Germinal center (tissue), 1 donor: ENCODE data around the gene FAM149A.

Experiments used
- DNase-seq: peaks from one replicate; pipeline ENCODE4 v3.0.0; 2012; ENCODE audit warnings: mixed read lengths, low spot score

Gene FAM149A

DNA sequence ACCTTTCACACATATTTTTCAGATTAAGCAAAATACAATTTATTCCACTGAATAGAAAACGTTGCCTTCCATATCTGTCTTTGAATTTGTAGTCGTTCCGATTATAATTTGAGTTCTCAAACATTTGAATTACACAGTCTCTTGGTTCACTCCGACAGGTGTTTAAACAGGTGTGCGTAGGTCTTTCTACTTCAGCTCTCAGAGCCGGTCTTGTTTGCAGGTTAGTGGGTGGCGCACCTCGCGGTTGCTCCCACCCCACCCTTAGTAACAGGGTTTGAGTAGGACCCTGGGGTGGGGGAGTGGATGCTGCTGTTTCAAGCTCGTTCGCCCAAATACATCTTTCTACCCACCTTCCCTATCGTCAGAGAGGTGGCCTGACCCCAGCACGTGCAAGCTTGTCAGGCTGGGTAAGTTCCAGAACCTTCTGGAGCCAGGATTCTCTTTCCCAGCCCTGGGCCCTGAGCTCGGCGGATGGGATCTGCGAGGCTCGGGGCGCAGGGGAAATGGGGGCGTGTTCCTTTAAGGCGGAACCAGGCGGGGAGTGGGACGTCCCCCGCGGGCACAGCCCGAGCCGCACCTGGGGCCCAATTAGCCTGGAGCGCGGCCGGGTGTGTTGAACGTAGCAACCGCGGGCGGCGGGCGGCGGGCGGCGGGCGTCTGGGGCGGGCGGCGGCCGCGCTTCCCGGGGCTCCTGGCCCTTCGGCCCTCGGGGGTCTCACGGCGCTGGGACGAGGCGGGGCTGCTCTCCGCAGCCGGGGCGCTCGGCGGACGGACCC, at the start of gene FAM149A:
Gene FAM149A, plus strand, starts transcription at position 591 of the 776 bp plus-strand sequence.
- peak; percentile 78 for DNase-seq

DNA sequence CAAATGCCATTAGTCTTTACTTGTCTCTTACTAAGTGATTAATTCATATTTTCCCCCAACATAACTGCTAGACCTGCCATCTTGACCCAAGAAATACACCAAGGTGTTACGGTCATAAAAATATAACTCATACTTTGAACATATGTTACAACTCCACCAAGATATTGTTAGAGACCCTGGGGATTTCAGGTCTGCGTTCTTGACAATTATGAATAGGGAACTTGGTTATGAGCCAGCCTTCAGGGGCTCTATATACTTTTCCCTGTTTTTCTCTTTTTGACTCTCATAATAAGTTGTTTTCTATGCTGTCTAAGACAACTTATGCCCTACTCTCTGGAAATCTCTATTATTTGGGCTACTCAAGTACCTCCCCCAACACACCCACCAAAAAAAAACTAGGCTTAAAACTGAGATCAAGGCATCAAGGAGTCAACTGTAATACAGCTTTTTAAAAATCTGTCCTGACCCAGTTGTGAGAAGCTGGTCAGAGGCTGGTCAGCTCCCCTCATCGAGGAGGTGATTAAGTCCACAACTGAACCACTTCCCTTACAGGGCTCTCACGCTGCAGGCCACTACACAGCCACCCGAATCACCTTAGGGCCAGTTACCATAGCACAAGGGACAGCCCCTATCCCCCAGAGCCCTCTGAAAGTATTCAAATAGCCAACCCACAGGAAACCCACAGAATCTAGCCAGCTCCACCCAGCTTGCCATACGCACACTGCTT, 46.1 kb upstream of the FAM149A start:
- peak; percentile 15 for DNase-seq

- no peak for DNase-seq
Measured at GRCh38 chr4:186058980-186059316, 45.6 kb upstream of the FAM149A start.

- DNase-seq = no peak
Measured at GRCh38 chr4:186061921-186062320, 42.6 kb upstream of the FAM149A start.

GRCh38 chr4:186067757-186068385, 36.6 kb upstream of the FAM149A start:
- no peak for DNase-seq

GRCh38 chr4:186068581-186069348, 35.7 kb upstream of the FAM149A start, which contains the start of gene TLR3:
TSS of gene TLR3 (plus strand) at chr4:186069156. CDS start at chr4:186076620, 7,464 bp downstream.
- no peak for DNase-seq

GRCh38 chr4:186069729-186070128, 34.8 kb upstream of the FAM149A start:
- no peak for DNase-seq

GRCh38 chr4:186072516-186072915, 32.0 kb upstream of the FAM149A start:
- no peak for DNase-seq

- DNase-seq = no peak
Measured at GRCh38 chr4:186074189-186074588, 30.3 kb upstream of the FAM149A start.

DNA sequence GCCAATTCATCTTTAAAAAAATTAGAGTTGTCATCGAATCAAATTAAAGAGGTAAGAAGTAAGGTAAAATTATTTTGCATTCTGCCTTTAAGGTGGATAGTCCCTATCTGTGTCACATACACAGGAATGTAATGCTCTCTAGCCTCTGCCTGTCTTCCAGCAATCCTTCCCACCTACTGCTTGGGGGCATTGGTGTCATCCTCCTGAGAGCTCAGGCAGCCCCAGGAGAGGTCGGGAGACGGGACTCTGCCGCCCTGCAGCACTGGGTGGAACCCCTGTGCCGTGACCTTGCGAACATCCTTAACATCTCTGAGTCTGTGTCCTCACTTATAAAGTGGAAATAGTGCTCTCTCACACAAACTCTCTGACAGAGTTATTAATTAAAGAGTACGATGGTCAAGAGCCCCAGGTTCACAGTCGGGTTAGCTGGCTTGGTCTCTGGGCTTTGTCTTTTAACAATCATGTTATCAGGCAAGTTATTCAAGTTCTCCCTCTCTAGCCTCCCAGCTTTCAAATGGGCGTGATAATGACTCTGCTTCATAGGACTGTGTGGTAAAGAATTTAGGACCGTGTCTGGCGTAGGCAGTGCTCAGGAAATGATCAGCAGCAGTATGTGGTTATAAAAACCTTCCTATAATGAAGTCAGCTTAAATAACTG, 25.4 kb upstream of the FAM149A start:
- DNase-seq = no peak

DNA sequence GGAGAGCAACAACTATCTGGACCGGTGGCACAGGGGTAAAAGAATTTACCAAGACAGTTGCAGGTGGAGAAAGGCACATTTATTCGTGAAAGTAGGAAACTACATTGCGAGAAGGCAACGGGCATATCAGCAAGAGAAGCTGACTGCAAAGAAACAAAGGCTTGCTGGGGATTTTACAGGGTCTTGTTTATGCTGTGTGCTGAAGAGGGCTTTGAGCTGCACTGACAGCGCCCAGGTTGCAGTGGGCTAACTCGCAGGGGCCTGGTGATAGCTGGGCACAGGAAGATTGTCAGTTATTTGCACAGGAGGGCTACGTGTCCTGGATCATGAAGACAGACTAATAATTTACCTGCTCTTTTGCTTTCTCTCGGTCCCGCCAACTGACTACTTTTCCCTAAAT, 24.8 kb upstream of the FAM149A start:
- no peak for DNase-seq

GRCh38 chr4:186081202-186081807, 23.2 kb upstream of the FAM149A start:
- DNase-seq = no peak

DNA sequence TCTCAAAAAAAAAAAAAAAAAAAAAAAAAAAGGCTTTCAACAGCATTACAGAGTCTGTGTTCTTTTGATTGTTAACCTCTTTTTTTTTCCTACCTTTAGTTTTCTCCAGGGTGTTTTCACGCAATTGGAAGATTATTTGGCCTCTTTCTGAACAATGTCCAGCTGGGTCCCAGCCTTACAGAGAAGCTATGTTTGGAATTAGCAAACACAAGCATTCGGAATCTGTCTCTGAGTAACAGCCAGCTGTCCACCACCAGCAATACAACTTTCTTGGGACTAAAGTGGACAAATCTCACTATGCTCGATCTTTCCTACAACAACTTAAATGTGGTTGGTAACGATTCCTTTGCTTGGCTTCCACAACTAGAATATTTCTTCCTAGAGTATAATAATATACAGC, 22.3 kb upstream of the FAM149A start:
- DNase-seq = no peak

DNA sequence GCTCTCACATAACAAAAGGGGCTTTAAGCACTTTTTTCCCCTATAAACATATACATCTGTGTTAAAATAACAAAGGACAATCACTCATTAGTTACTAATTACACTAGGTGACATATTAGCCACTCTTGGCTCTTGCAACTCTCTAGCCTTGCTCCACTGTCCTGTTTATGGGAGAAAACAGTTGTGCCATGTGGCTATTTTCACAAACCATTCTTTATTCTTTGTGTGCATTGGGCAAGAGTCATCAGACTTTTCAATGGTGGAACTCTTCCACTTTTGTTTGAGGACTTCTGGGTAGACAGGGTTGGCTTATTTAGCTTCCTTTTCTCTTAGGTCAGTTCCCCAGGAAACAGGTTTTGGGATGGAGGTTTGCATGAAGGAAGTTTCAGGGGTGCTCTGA, 16.0 kb upstream of the FAM149A start:
- DNase-seq = no peak

GRCh38 chr4:186092296-186092695, 12.2 kb upstream of the FAM149A start:
- DNase-seq = no peak

DNA sequence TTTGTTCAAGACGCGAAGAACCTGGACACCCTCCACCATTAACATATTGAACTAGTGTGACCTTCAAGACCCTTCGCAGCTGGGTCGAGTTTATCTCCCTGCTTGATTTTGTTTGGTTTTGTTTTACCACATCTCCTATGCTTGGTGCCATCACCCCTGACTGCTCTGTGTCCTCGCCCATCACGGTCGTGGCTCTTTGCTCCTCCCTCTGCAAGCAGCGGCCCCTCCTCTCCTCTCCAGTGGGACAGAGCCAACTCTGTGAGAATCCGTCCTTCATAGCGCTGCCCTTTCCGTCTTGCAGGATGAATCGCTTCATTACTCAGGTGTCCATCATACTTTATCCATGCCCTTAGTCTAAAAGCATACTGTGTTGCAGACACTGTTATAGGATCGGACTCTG, 9.1 kb upstream of the FAM149A start:
- no peak for DNase-seq

DNA sequence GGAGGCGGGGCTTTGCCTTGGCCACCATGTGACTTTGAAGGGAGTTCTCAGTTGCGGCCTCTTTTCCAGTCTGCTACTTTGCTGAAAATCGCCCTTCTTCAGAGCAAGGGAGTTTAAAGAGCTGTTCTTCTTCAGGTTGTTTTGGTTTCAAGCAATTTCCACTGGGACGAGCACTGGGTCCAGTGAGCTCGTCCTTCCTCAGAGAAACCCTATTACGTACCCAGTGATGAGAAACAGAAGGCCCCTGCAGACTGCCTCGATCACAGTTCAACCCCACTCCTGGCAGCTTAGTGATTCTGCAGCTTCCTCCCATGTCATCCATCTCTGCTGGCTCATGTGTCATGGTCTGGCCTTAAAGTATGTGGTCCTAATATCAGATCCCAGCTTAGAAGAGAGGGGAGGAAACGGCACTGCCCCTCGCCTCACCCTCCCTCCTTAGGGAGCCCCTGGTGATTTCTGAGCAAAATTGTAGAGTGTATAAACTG, 7.8 kb upstream of the FAM149A start:
- DNase-seq = no peak

DNA sequence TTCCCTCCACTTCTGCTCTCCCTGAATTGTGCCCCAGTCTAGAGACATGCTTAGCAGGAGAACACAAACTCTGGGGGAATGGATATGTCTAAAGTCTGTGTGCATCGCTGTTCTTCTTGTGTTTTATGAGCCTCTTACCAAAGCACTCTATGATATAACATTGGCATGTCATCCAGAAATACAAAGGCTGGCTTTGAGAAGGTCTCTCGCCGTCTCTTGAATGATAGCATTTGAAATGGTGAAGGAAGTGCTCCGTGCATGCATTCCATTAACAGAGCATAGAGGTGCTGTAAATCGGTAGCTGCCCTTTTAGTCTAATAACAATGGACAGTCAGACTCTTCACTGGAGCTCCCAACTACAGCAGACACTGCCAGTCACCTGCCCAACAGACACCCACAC, 7.1 kb upstream of the FAM149A start:
- no peak for DNase-seq

GRCh38 chr4:186102931-186103330, 1.6 kb upstream of the FAM149A start:
- no peak for DNase-seq

DNA sequence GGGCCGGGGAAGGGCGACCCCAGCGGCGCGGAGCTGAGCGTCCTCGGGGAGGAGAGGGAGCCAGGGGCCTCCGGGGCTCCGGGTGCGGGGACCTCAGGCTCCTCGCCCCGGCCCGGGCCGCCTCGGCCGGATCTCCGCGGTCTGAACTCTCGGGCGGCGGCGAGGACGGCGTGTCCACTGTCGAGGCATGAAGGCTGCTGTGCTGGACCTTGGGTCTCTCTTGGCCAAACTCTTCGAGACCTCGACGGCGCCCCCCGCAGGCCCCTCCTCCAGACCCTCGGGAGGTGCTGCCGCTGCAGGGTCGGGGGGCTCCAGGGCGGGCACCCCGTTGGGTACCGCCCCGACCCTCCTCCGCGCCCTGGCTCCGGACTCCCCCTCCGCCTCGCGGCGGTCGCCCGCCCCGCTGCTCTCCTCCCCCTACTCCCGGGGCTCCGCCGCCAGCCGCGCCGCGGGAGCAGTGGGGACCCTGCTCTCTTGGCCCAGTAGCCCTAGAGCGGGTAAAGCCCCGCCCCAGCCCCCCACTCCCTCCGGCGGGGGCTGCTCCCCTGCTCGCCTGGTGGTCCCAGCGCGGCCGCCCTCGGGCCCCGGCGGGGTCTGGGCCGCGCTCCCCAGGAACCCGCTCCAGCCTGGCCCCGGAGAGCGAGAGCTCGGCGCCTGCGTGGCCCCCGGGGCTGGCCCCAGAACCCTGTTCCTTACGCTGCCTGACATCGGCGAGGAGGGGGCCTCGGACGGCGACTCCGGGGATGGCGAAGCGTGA, 564 bp downstream of the FAM149A start:
- peak; percentile 42 for DNase-seq
